Prostate gland (tissue), 2 donors: Measurements from ENCODE around the gene HMGCL.

Experiments
- CTCF ChIP-seq, 4 experiments: fragments of 200-600 bp in 2 of 4; fragments of 450-650 bp in 2 of 4; sonication (generic) in 2 of 4; IDR thresholded peaks; 1 replicate in 3 of 4; 2 replicates in 1 of 4; pipeline ENCODE4 v1.5.1; 2016 to 2019; ENCODE audit warnings: antibody characterized with exemption in 4 of 4, mild to moderate bottlenecking in 2 of 4, moderate library complexity in 2 of 4
- POLR2AphosphoS5 ChIP-seq: sonication (generic); formaldehyde crosslinking; IDR thresholded peaks from one replicate; pipeline ENCODE4 v1.6.1; 2017; ENCODE audit warnings: antibody characterized with exemption

GRCh38 chr1:23816906-23817305 lies 8.3 kb downstream of the HMGCL start:
- TF ChIP-seq CTCF (IDR thresholded peaks at IDR 0.05) (no peak), POLR2AphosphoS5 (no peak)
